22Rv1 (cell line): Measurements from ENCODE around the gene USP6.

ENCODE experiments used
- H3K27ac ChIP-seq: fragments of 450-650 bp; 2 replicates; pipeline ENCODE4 v1.5.1; 2017
- CTCF ChIP-seq: fragments of 450-650 bp; IDR thresholded peaks from 2 replicates; pipeline ENCODE4 v1.5.1; 2017; ENCODE audit warnings: mild to moderate bottlenecking
- ZFX ChIP-seq: fragments of 450-650 bp; IDR thresholded peaks from 2 replicates; pipeline ENCODE4 v1.6.1; 2017; ENCODE audit warnings: antibody characterized with exemption, borderline replicate concordance

The USP6 gene

GRCh38 chr17:5115673-5116651 is at the start of gene USP6:
Gene USP6, plus strand, starts transcription at chr17:5116032. Its CDS starts 14,336 bp downstream, at chr17:5130368.
- no peak within 1 kb of the TSS for H3K27ac ChIP-seq
- TF ChIP-seq CTCF = no peak
- no peak for TF ChIP-seq ZFX

- TF ChIP-seq ZFX (no peak), CTCF (no peak)
- no peak overlapping the region for H3K27ac ChIP-seq
These were observed 47.6 kb upstream of the USP6 start for GRCh38 chr17:5068236-5068635.

GRCh38 chr17:5069724-5070123 is 46.1 kb upstream of the USP6 start:
- no peak overlapping the region for H3K27ac ChIP-seq
- TF ChIP-seq CTCF = no peak
- TF ChIP-seq ZFX = no peak

GRCh38 chr17:5075472-5075871 is 40.4 kb upstream of the USP6 start:
- H3K27ac ChIP-seq = peak overlapping the region; percentile 43; the same call in 1 of the 2 replicates

- H3K27ac ChIP-seq = peak overlapping the region; percentile 79
These were observed 38.6 kb upstream of the USP6 start for GRCh38 chr17:5077275-5077674.

- TF ChIP-seq ZFX (no peak), CTCF (no peak)
- peak overlapping the region; percentile 79 for H3K27ac ChIP-seq
These were observed 38.1 kb upstream of the USP6 start for GRCh38 chr17:5077781-5078105.

- TF ChIP-seq ZFX = no peak
- no peak for TF ChIP-seq CTCF
- H3K27ac ChIP-seq = peak within 1 kb of the TSS; percentile 79
These were observed 37.5 kb upstream of the USP6 start, which contains the start of gene ZFP3 for GRCh38 chr17:5078106-5079028. Gene ZFP3, plus strand, starts transcription at chr17:5078467. Its CDS starts 13,038 bp downstream, at chr17:5091505.

GRCh38 chr17:5080591-5080990 is 35.2 kb upstream of the USP6 start:
- TF ChIP-seq ZFX (no peak), CTCF (no peak)

More at GRCh38 chr17:5080591-5080990, 35.2 kb upstream of the USP6 start:
- H3K27ac ChIP-seq = no peak overlapping the region
